Endothelial cell of umbilical vein (primary cell): Measurements from ENCODE around the gene SULT1C4. TPM values are rescaled to one million over a fixed set of nuclear protein-coding genes. Genes with fewer than 3 reads are reported as not detected.

Experiments
- BruUV-seq: library from RNA; stranded (reverse); fragments of 400-500 nt; replicated peaks from 2 replicates; lab custom pipeline; 2021; lab: Mats Ljungman, UMichigan
- CTCF ChIA-PET: fragments of 300-600, 350-600 bp; sonication (Branson Sonifier 250); formaldehyde crosslinking; loops from one replicate; lab custom pipeline; 2021; ENCODE audit warnings: antibody characterized with exemption, inconsistent platforms; lab: Charles Lee
- POLR2A ChIA-PET: fragments of 300-600, 350-600 bp; sonication (Branson Sonifier 250); formaldehyde crosslinking; loops from one replicate; lab custom pipeline; 2021; ENCODE audit warnings: antibody characterized with exemption, inconsistent platforms; lab: Charles Lee
- DNase-seq: peaks from one replicate; pipeline ENCODE4 v3.0.0-alpha.2; 2011; ENCODE audit warnings: low read depth, low spot score
- FAIRE-seq: peaks from 2 replicates; lab custom pipeline; 2011; peaks lifted over from hg19 to GRCh38; lab: Jason Lieb, UNC
- H2AFZ ChIP-seq: 2 replicates; pipeline ENCODE4 v1.6.0; 2012; ENCODE audit warnings: low read depth, low read length, control low read depth, inconsistent platforms
- H3K27ac ChIP-seq: 2 replicates; pipeline ENCODE4 v1.5.1; 2011; ENCODE audit warnings: low read depth, mild to moderate bottlenecking, control low read depth, low read length, moderate library complexity; ENCODE audit not compliant: insufficient read depth
- H3K27me3 ChIP-seq, 2 experiments: 2 replicates each; pipeline versions ENCODE4 v1.6.0 to v1.6.1; 2011; ENCODE audit warnings: low read length in 2 of 2, mixed read lengths in 1 of 2; ENCODE audit not compliant: control insufficient read depth in 2 of 2, insufficient read depth in 2 of 2
- H3K36me3 ChIP-seq, 2 experiments: 2 replicates in 1 of 2; 3 replicates in 1 of 2; pipeline ENCODE4 v1.5.1; 2011; ENCODE audit warnings: low read length in 2 of 2, mild to moderate bottlenecking in 1 of 2, moderate library complexity in 1 of 2; ENCODE audit not compliant: control insufficient read depth in 2 of 2, insufficient read depth in 2 of 2; ENCODE audit errors: extremely low read depth in 1 of 2
- H3K4me1 ChIP-seq: 3 replicates; pipeline ENCODE4 v1.5.1; 2011; ENCODE audit warnings: mild to moderate bottlenecking, low read length; ENCODE audit not compliant: control insufficient read depth, insufficient read depth; ENCODE audit errors: extremely low read depth
- H3K4me2 ChIP-seq: 2 replicates; pipeline ENCODE4 v1.6.1; 2011; ENCODE audit warnings: low read length, control low read depth, mixed read lengths; ENCODE audit not compliant: insufficient read depth
- H3K4me3 ChIP-seq, 3 experiments: fragments of 200-600 bp in 1 of 3; sonication (generic), shearing (Covaris generic) in 1 of 3; replicated peaks in 1 of 3; 2 replicates each; pipeline ENCODE4 v1.5.1; 2011 to 2016; ENCODE audit warnings: control low read depth in 3 of 3, low read length in 3 of 3, mild to moderate bottlenecking in 2 of 3, inconsistent platforms in 1 of 3, low read depth in 1 of 3, moderate library complexity in 1 of 3; ENCODE audit not compliant: insufficient read depth in 1 of 3
- H3K79me2 ChIP-seq: 2 replicates; pipeline ENCODE4 v1.6.0; 2012; ENCODE audit warnings: low read length, inconsistent platforms; ENCODE audit not compliant: control insufficient read depth, insufficient read depth
- H3K9ac ChIP-seq: replicated peaks from 2 replicates; pipeline ENCODE3; 2011; ENCODE audit warnings: low read length, control low read depth; ENCODE audit not compliant: insufficient read depth; ENCODE audit errors: extremely low read depth
- H3K9me1 ChIP-seq: replicated peaks from 3 replicates; pipeline ENCODE4 v1.6.0; 2011; ENCODE audit warnings: mild to moderate bottlenecking, low read length; ENCODE audit not compliant: control insufficient read depth, insufficient read depth; ENCODE audit errors: extremely low read depth
- H3K9me3 ChIP-seq: replicated peaks from 2 replicates; pipeline ENCODE4 v1.5.1; 2012; ENCODE audit warnings: low read length, inconsistent platforms; ENCODE audit not compliant: control insufficient read depth, insufficient read depth
- H4K20me1 ChIP-seq: replicated peaks from 2 replicates; pipeline ENCODE3; 2011; ENCODE audit warnings: mild to moderate bottlenecking, low read length; ENCODE audit not compliant: control insufficient read depth, insufficient read depth; ENCODE audit errors: extremely low read depth
- CTCF ChIP-seq, 2 donors: IDR thresholded peaks; 1 replicate in 1 of 2; 2 replicates in 1 of 2; pipeline ENCODE4 v1.5.1; 2011; ENCODE audit warnings: low read length in 2 of 2, mild to moderate bottlenecking in 2 of 2, moderate library complexity in 2 of 2, control low read depth in 1 of 2, inconsistent platforms in 1 of 2, low read depth in 1 of 2; ENCODE audit not compliant: insufficient read depth in 1 of 2; ENCODE audit errors: extremely low read depth in 1 of 2
- EZH2 ChIP-seq: IDR thresholded peaks from 2 replicates; pipeline ENCODE4 v1.6.1; 2012; ENCODE audit warnings: borderline replicate concordance, low read depth, mild to moderate bottlenecking, moderate library complexity, low read length, inconsistent platforms; ENCODE audit not compliant: severe bottlenecking
- FOS ChIP-seq: IDR thresholded peaks from 2 replicates; pipeline ENCODE4 v1.6.1; 2011; ENCODE audit warnings: mild to moderate bottlenecking, low read length, moderate library complexity, borderline replicate concordance; ENCODE audit not compliant: insufficient read depth
- GATA2 ChIP-seq: IDR thresholded peaks from 2 replicates; pipeline ENCODE4 v1.7.0; 2011; ENCODE audit warnings: low read depth, mild to moderate bottlenecking, moderate library complexity, mixed read lengths, low read length; ENCODE audit not compliant: insufficient read length, insufficient read depth
- JUN ChIP-seq: IDR thresholded peaks from 2 replicates; pipeline ENCODE4 v1.6.1; 2011; ENCODE audit warnings: borderline replicate concordance, low read depth; ENCODE audit not compliant: insufficient read length, insufficient read depth
- MAX ChIP-seq: IDR thresholded peaks from 2 replicates; pipeline ENCODE4 v1.6.1; 2011; ENCODE audit not compliant: insufficient read depth, insufficient read length
- MYC ChIP-seq: IDR thresholded peaks from one replicate; pipeline ENCODE4 v1.6.1; 2011; ENCODE audit warnings: mild to moderate bottlenecking, low read depth, low read length
- POLR2A ChIP-seq: IDR thresholded peaks from 2 replicates; pipeline ENCODE4 v1.6.1; 2012; ENCODE audit warnings: low read depth, mild to moderate bottlenecking, control low read depth, low read length
- POLR2AphosphoS5 ChIP-seq: IDR thresholded peaks from 2 replicates; pipeline ENCODE4 v1.6.1; 2012; ENCODE audit warnings: low read depth, mild to moderate bottlenecking, control low read depth, low read length, moderate library complexity; ENCODE audit not compliant: insufficient read depth
- dilution Hi-C: fragments of 300-500 bp; cut with MboI; formaldehyde crosslinking; loops from one replicate; pipeline ENCODE4 v1.15.0; 2019; ENCODE audit warnings: low sequenced_read_pairs; ENCODE audit not compliant: extremely low pct_ligation_motif_present
- intact Hi-C: fragments of 100-400 bp; cut with micrococcal nuclease; formaldehyde crosslinking; loops from one replicate; pipeline ENCODE4 v1.10.0; 2022
- polyA plus RNA-seq, 4 experiments: library from polyadenylated mRNA; depleted of rRNA in 3 of 4; stranded (reverse) in 3 of 4; unstranded in 1 of 4; fragments of >200 nt; gene quantifications; 2 replicates each; pipeline versions ENCODE4 v1.2.1 to v1.2.3, GENCODE V29; 2011 to 2012; ENCODE audit warnings: missing spikeins in 1 of 4
- total RNA-seq: library from RNA; stranded (reverse); gene quantifications from 2 replicates; pipeline ENCODE4 v1.2.3, GENCODE V29; 2021

The SULT1C4 gene
- total and polyA plus RNA-seq, 2 donors (not counting 3 experiments of a cell fraction or from before 2014, with no cell fraction given) = 17.2 to 29.3 TPM

DNA sequence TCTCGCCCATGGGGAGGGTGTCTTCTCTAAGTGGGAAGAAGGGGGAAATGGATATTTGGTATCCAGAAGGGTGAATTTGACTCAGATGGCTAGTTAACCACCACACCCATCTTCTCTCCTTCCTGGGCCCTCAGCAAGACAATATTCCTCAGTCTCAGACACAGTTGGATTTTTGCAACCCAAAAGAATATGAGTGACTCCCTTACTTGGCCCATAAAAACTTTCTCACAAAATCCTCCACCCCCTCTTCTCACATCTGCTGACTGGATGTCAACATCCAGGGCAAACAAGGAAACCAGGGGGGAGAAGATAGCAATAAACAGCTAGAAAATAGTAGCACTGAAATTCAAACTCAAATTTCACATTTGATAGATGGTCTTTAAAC lies 35.9 kb downstream of the SULT1C4 start:
- Histone ChIP-seq H3K79me2 (no peaks in the 10 kb centered on the region), H3K27me3 (peaks cover 0 to 8% of the 10 kb centered on the region in 2 experiments), H3K9ac (no peak overlapping the region), H3K4me3 (no peak overlapping the region), H3K36me3 (no peaks in the 10 kb centered on the region), H3K9me1 (no peaks in the 10 kb centered on the region), H3K4me1 (no peaks in the 10 kb centered on the region), H3K9me3 (no peaks in the 10 kb centered on the region), H4K20me1 (no peaks in the 10 kb centered on the region), H2AFZ (no peak overlapping the region), H3K27ac (no peak overlapping the region), H3K4me2 (no peak overlapping the region)
- ChIA-PET CTCF (no interaction called here), POLR2A (no interaction called here)
- dilution Hi-C loops = no loop called here
- intact Hi-C loops = no loop called here
- DNase-seq = no peak
- BruUV-seq = no TSS peak
- no peak for FAIRE-seq
- TF ChIP-seq EZH2 = no peak
- no peak for TF ChIP-seq CTCF (IDR thresholded peaks at IDR 0.05; ENCODE audit: extremely low read depth in 1 of 2, insufficient read depth in 1 of 2, low read depth in 1 of 2, low read length in 2 of 2)
- no peak for TF ChIP-seq MYC
- no peak for TF ChIP-seq POLR2A
- TF ChIP-seq GATA2 = no peak
- no peak for TF ChIP-seq FOS
- TF ChIP-seq MAX = no peak
- TF ChIP-seq JUN = no peak
- no peak for TF ChIP-seq POLR2AphosphoS5
